MCF 10A (cell line): ENCODE measurements around the gene UBE2I. TPM values are rescaled to one million over a fixed set of nuclear protein-coding genes. Genes with fewer than 3 reads are reported as not detected.

Source experiments
- BruUV-seq: library from RNA; stranded (reverse); fragments of 400-500 nt; replicated peaks from 2 replicates; lab custom pipeline; 2021; lab: Mats Ljungman, UMichigan
- CTCF ChIA-PET: fragments of 300-600 bp; sonication (Branson Sonifier 250); formaldehyde crosslinking; extraction: SDS; loops from one replicate; lab custom pipeline; 2021; ENCODE audit warnings: antibody characterized with exemption, inconsistent platforms; lab: Yijun Ruan, JAX
- POLR2A ChIA-PET: fragments of 300-600, 350-650 bp; sonication (Branson Sonifier 250); formaldehyde crosslinking; extraction: SDS; loops from one replicate; lab custom pipeline; 2020; ENCODE audit warnings: antibody characterized with exemption, inconsistent platforms; lab: Yijun Ruan, JAX
- DNase-seq: peaks from one replicate; pipeline ENCODE4 v3.0.0-alpha.2; 2018; ENCODE audit not compliant: unreplicated experiment
- H3K27ac Mint-ChIP-seq: one replicate; pipeline ENCODE4 v1.8.0; 2022; ENCODE audit warnings: mild to moderate bottlenecking, low read depth, mixed read lengths; ENCODE audit not compliant: unreplicated experiment
- H3K27me3 Mint-ChIP-seq: one replicate; pipeline ENCODE4 v1.8.0; 2022; ENCODE audit warnings: mixed read lengths; ENCODE audit not compliant: insufficient read depth, unreplicated experiment
- H3K36me3 Mint-ChIP-seq: one replicate; pipeline ENCODE4 v1.8.0; 2022; ENCODE audit warnings: mild to moderate bottlenecking, moderate library complexity, mixed read lengths; ENCODE audit not compliant: insufficient read depth, unreplicated experiment
- H3K4me1 Mint-ChIP-seq: one replicate; pipeline ENCODE4 v1.8.0; 2022; ENCODE audit warnings: mixed read lengths; ENCODE audit not compliant: insufficient read depth, unreplicated experiment
- H3K4me3 Mint-ChIP-seq: one replicate; pipeline ENCODE4 v1.8.0; 2022; ENCODE audit warnings: mild to moderate bottlenecking, moderate library complexity, mixed read lengths; ENCODE audit not compliant: unreplicated experiment
- H3K9me3 Mint-ChIP-seq: one replicate; pipeline ENCODE4 v1.8.0; 2022; ENCODE audit warnings: mixed read lengths; ENCODE audit not compliant: unreplicated experiment
- intact Hi-C: fragments of 100-400 bp; cut with micrococcal nuclease; formaldehyde crosslinking; loops from 2 replicates; pipeline ENCODE4 v1.14.1; 2022
- total RNA-seq: library from RNA; stranded (reverse); gene quantifications from 2 replicates; pipeline ENCODE4 v1.2.3, GENCODE V29; 2022
- TF ChIP-seq, protein P1 (sequence below): fragments of 200-600 bp; IDR thresholded peaks from one replicate; pipeline ENCODE4 v1.8.0; 2022; ENCODE audit warnings: antibody characterized with exemption, mild to moderate bottlenecking; ENCODE audit not compliant: unreplicated experiment

Gene UBE2I
- total RNA-seq, 1 experiment from 2014 or later, result 163 TPM

- Mint-ChIP-seq H3K4me1 (peaks cover 16% of the 10 kb centered on the region), H3K36me3 (peaks cover 6% of the 10 kb centered on the region), H3K27me3 (no peaks in the 10 kb centered on the region), H3K27ac (no peak overlapping the region), H3K9me3 (no peaks in the 10 kb centered on the region), H3K4me3 (no peak overlapping the region)
- ChIA-PET POLR2A (no interaction called here), CTCF (interaction anchor here (0.6 to 1.0 kb wide), 4 partner anchors 23 to 840 kb away, joined by 3 to 5 read pairs (median 3); no protein-coding TSS in a partner anchor)
- intact Hi-C loops, result loop anchor here (10.0 kb wide), 1 partner anchor 124 kb away; the partner anchor contains the start of gene UQCC4
- TF ChIP-seq, protein P1, sequence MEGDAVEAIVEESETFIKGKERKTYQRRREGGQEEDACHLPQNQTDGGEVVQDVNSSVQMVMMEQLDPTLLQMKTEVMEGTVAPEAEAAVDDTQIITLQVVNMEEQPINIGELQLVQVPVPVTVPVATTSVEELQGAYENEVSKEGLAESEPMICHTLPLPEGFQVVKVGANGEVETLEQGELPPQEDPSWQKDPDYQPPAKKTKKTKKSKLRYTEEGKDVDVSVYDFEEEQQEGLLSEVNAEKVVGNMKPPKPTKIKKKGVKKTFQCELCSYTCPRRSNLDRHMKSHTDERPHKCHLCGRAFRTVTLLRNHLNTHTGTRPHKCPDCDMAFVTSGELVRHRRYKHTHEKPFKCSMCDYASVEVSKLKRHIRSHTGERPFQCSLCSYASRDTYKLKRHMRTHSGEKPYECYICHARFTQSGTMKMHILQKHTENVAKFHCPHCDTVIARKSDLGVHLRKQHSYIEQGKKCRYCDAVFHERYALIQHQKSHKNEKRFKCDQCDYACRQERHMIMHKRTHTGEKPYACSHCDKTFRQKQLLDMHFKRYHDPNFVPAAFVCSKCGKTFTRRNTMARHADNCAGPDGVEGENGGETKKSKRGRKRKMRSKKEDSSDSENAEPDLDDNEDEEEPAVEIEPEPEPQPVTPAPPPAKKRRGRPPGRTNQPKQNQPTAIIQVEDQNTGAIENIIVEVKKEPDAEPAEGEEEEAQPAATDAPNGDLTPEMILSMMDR, result peak; percentile 88
- BruUV-seq, result no TSS peak
- peak; percentile 45 for DNase-seq
These were observed 8.6 kb upstream of the UBE2I start for GRCh38 chr16:1300664-1301476.

DNA sequence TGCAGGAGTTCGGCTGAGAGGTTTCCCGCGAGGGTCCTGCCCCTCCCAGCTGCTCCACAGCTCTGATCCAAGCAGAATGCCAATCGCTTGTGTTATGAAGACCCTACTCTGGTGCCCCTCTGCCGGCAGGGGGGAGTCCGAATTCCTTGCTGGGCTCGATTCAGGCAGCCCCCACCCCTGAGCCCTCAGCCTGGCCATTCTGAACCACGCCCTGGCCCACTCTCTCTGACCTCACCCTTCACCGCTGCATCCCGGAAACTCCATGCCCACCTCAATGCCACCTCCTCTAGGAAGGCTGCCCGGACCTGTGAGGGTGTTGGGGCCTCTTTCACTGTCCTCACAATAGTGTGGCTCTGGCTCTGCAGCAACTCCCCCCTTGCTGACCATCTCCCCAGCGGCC, 7.9 kb upstream of the UBE2I start:
- H3K27ac Mint-ChIP-seq, result no peak overlapping the region
- no TSS peak for BruUV-seq
- TF ChIP-seq, protein P1, result no peak
- H3K4me3 Mint-ChIP-seq, result no peak overlapping the region
- ChIA-PET POLR2A (no interaction called here), CTCF (interaction anchor here (0.6 to 0.7 kb wide), 2 partner anchors 22 to 60 kb away, joined by 3 to 5 read pairs; no protein-coding TSS in a partner anchor)
- H3K36me3 Mint-ChIP-seq, result peaks cover 6% of the 10 kb centered on the region
- no peaks in the 10 kb centered on the region for H3K9me3 Mint-ChIP-seq
- no peak for DNase-seq
- peaks cover 16% of the 10 kb centered on the region for H3K4me1 Mint-ChIP-seq
- H3K27me3 Mint-ChIP-seq, result no peaks in the 10 kb centered on the region
- intact Hi-C loops, result loop anchor here (10.0 kb wide), 1 partner anchor 123 kb away; the partner anchor contains the start of gene UQCC4

- POLR2A ChIA-PET, result interaction anchor here (0.9 to 1.7 kb wide), 2 partner anchors 9 to 115 kb away, joined by 3 read pairs; partner anchors contain the start of gene UQCC4
- Mint-ChIP-seq H3K27ac (no peak overlapping the region), H3K36me3 (no peaks in the 10 kb centered on the region), H3K4me1 (peaks cover 14% of the 10 kb centered on the region), H3K27me3 (no peaks in the 10 kb centered on the region), H3K4me3 (no peak overlapping the region), H3K9me3 (no peaks in the 10 kb centered on the region)
- CTCF ChIA-PET, result no interaction called here
- no TSS peak for BruUV-seq
- intact Hi-C loops, result loop anchor here (10.0 kb wide), 1 partner anchor 119 kb away; the partner anchor contains the start of gene UQCC4
- no peak for DNase-seq
- TF ChIP-seq, protein P1, result no peak
These were observed 3.6 kb upstream of the UBE2I start for GRCh38 chr16:1305823-1306222.

GRCh38 chr16:1306334-1306733, 3.1 kb upstream of the UBE2I start:
- no peak for DNase-seq
- CTCF ChIA-PET, result no interaction called here
- TF ChIP-seq, protein P1, result no peak
- H3K9me3 Mint-ChIP-seq, result no peaks in the 10 kb centered on the region
- intact Hi-C loops, result loop anchor here (10.0 kb wide), 1 partner anchor 118 kb away; the partner anchor contains the start of gene UQCC4
- H3K27ac Mint-ChIP-seq, result no peak overlapping the region
- no peaks in the 10 kb centered on the region for H3K36me3 Mint-ChIP-seq
- BruUV-seq, result no TSS peak
- peaks cover 19% of the 10 kb centered on the region for H3K4me1 Mint-ChIP-seq
- no peak overlapping the region for H3K4me3 Mint-ChIP-seq
- POLR2A ChIA-PET, result interaction anchor here (0.9 to 1.7 kb wide), 2 partner anchors 9 to 114 kb away, joined by 3 read pairs; partner anchors contain the start of gene UQCC4
- H3K27me3 Mint-ChIP-seq, result no peaks in the 10 kb centered on the region
